A549 treated with AZD9567 at 1 μM for 4 hours (cell line): Measurements from ENCODE around the gene TLE6. TPM values are rescaled to one million over a fixed set of nuclear protein-coding genes. Genes with fewer than 3 reads are reported as not detected.

Experiments used
- total RNA-seq: library from RNA; stranded (reverse); fragments of 200-300 nt; extraction: Qiagen RNA extraction; gene quantifications from 5 replicates; pipeline ENCODE4 v1.2.3, GENCODE V29; 2022; ENCODE audit not compliant: insufficient read depth

Gene TLE6
- total RNA-seq = 3.9 to 6.0 TPM (median 5.4 TPM) in 4 of 5 replicates, not detected in the other

DNA sequence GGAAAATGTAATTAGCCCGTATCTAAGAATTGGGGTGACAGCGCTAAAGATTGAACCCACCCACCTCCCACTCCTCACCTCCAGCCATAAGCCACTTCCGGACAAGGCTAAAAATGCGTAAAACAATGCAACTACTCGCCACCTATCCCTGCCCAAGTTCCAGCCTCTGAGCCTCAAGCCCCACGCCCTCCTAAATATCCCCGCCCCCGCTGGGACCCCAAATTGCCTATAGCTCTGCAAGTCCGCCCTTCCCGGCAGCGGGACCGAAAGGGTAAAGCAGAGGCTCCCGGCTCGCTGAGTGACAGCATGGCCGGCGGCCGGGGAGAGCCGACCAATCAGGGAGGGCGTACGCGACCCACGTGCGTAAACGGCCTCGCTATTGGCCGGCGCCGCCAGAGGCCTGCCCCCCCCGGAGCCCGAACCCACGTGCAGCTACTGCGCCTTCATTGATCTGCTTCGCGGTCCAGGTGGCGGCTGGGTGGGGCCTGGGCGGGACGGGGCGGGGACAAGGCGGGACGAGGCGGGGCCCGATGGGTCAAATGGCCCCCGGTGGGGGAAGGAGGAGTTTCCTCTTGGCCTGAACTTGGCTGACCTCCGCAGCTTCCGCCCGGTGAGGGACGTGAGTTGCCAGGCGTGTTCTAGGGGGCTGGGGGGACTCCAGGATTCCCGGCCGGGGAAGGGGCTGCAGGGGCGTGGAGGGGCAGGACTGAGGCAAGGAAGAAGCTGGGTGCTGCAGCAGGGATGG, at the start of gene TLE6:
TSS of gene TLE6 (plus strand) at position 564 of the 745 bp plus-strand sequence. CDS start 670 bp downstream, outside the sequence.

DNA sequence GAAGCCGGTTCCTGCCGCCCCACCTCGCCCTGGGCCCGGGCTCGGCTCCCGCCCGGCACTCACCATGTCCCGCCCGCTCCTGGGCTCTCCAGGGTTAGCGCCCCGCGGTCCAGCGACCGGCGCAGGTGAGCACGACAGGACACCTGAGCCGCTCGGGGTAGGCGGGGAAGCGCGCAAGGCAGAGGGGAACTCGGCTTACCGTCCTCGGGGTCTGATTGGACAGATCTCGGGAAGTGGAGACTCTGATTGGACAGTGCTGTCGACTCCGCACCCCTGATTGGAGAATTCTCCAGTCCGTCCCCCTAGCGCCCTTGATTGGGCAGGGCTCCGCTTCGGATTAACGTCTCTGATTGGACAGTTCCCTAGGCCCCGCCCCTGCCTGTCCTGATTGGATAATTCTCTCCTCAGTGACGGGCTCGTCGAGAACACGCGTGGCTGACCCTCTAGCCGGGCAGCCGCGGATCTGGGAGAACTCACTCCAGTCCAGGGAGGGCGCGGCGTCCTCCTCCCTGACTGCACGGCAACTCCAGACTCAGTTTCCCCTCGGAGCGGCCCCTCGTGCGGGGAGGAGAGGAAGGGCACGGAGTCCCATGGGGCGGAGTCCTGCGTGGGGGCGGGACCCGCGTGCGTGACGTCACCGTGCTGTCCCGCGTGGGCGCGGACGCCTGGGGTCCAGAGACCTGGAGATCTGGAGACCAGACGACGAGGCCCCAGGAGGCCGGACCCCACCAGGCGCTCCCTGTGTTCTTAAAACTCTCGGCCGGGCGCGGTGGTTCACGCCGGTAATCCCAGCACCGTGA, 32.4 kb upstream of the TLE6 start, which contains the start of gene ZNF77:
TSS of gene ZNF77 (minus strand) at position 197 of the 800 bp plus-strand sequence. CDS start at position 66, 131 bp downstream.

DNA sequence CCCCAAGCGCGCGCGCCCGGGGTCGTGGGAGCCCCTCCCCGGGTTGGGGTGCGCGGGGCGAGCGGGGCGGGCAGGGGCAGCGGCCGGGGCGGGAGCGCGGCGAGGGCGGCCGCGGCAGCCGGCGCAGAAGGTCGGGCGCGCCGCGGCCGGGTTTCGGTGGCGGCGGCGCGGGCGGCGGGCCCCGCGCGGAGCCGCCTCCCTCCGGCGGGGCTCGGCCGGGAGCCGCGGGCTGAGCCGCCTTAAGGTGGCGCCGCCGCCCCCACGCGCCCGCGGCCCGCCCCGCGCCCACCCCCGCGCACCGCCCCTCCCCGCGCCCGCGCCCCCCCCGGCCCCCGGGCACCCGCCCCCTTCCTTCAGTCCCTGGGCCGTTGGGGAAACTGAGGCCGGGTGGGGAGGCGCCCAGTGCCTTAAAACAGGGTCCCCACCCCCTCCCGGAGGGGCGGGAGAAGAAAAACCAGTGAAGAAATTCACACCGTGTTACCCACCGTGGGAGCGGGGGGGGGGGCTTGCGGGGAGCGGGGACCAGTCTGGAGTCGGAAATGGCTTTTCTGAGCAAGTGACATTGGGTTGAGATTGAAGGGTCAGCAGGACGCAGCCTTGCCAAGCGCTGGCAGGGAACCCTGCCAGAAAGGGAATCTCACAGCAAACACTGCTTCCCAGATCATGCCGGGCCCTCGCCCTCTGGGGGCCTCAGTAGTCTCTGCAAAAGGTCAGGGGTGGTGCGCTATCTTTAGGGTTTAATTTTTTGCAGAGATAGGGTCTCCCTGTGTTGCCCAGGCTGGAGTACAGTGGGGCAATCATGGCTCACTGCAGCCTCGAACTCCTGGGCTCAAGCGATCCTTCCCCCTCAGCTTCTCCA, 51.9 kb downstream of the TLE6 start, which contains the start of gene TLE2:
TSS of gene TLE2 (minus strand) at position 216 of the 859 bp plus-strand sequence. CDS start 376 bp downstream, outside the sequence.

Other genes starting within 250 kb of the TLE6 start
- 27.1 to 33.0 TPM (median 29.3 TPM) in 5 replicates for gene SLC39A3, start 237.5 kb upstream of the TLE6 start, total RNA-seq
- 68.4 to 76.2 TPM (median 69.3 TPM) in 5 replicates for gene SGTA, start 194.3 kb upstream of the TLE6 start, total RNA-seq
- 76.4 to 105 TPM (median 98.7 TPM) in 5 replicates for gene THOP1, start 192.1 kb upstream of the TLE6 start, total RNA-seq
- 0.87 to 1.3 TPM (median 1.1 TPM) in 5 replicates for gene ZNF554, start 157.7 kb upstream of the TLE6 start, total RNA-seq
- gene ZNF555, start 136.1 kb upstream of the TLE6 start, total RNA-seq = 1.5 to 2.5 TPM (median 2.4 TPM) in 5 replicates
- gene ZNF556, start 110.2 kb upstream of the TLE6 start, total RNA-seq = 0.02 to 0.08 TPM (median 0.05 TPM) in 4 of 5 replicates, not detected in the other
- 2.6 to 3.1 TPM (median 2.8 TPM) in 5 replicates for gene ZNF57, start 76.6 kb upstream of the TLE6 start, total RNA-seq
- 1.6 to 2.1 TPM (median 1.8 TPM) in 5 replicates for gene ZNF77, start 32.6 kb upstream of the TLE6 start, total RNA-seq
- gene TLE2, start 51.7 kb downstream of the TLE6 start, total RNA-seq = 2.5 to 2.9 TPM (median 2.7 TPM) in 5 replicates
- gene TLE5, start 84.9 kb downstream of the TLE6 start, total RNA-seq = 191 to 242 TPM (median 235 TPM) in 5 replicates
- gene GNA11, start 116.8 kb downstream of the TLE6 start, total RNA-seq = 31.2 to 34.3 TPM (median 33.7 TPM) in 5 replicates
- gene GNA15, start 158.5 kb downstream of the TLE6 start, total RNA-seq = 0.05 to 0.08 TPM (median 0.05 TPM) in 4 of 5 replicates, not detected in the other
- 0.07 to 0.09 TPM (median 0.08 TPM) in 3 of 5 replicates, not detected in the others for gene S1PR4, start 201.2 kb downstream of the TLE6 start, total RNA-seq
- gene NCLN, start 208.4 kb downstream of the TLE6 start, total RNA-seq = 64.4 to 86.7 TPM (median 81.9 TPM) in 5 replicates
- gene CELF5, start 247.1 kb downstream of the TLE6 start, total RNA-seq = 0.39 to 0.52 TPM (median 0.50 TPM) in 4 of 5 replicates, not detected in the other